Erythroblast (primary cell): ENCODE data around the gene SLC35F4.
"Not testable (repeated sequence)": the region's sequence is repeated elsewhere in the genome, so short reads cannot be mapped to it uniquely, and the experiment has no call there.

Source experiments
- DNase-seq, 2 experiments: peaks; one replicate each; lab custom pipeline; 2025; lab: John Stamatoyannopoulos, UW
- GATA1 ChIP-seq: IDR thresholded peaks from 2 replicates; pipeline ENCODE4 v1.6.1; 2011; ENCODE audit warnings: low read depth, mild to moderate bottlenecking, control low read depth, low read length, moderate library complexity
- POLR2A ChIP-seq: IDR thresholded peaks from 2 replicates; pipeline ENCODE4 v1.6.1; 2011; ENCODE audit warnings: mild to moderate bottlenecking, low read length

Gene SLC35F4

GRCh38 chr14:57746563-57746962 lies 119.3 kb downstream of the SLC35F4 start:
- TF ChIP-seq GATA1 (no peak), POLR2A (no peak)
- DNase-seq = no peak

- DNase-seq = no peak
- TF ChIP-seq POLR2A (no peak), GATA1 (no peak)
These were observed 126.4 kb downstream of the SLC35F4 start for GRCh38 chr14:57739516-57739915.

GRCh38 chr14:57737598-57737997 lies 128.3 kb downstream of the SLC35F4 start:
- DNase-seq = no peak
- TF ChIP-seq POLR2A (no peak), GATA1 (no peak)

- TF ChIP-seq POLR2A (no peak), GATA1 (no peak)
- DNase-seq = no peak
These were observed 129.5 kb downstream of the SLC35F4 start for GRCh38 chr14:57736391-57736790.

- TF ChIP-seq GATA1 = no peak
- DNase-seq = no peak
These were observed 130.6 kb downstream of the SLC35F4 start for GRCh38 chr14:57735276-57735675.

GRCh38 chr14:57732463-57733285 lies 133.2 kb downstream of the SLC35F4 start:
- DNase-seq = no peak

GRCh38 chr14:57729208-57730187 lies 136.4 kb downstream of the SLC35F4 start:
- no peak for DNase-seq
- TF ChIP-seq GATA1 (no peak), POLR2A (no peak)

More at GRCh38 chr14:57732463-57733285, 133.2 kb downstream of the SLC35F4 start:
- TF ChIP-seq GATA1 (no peak), POLR2A (no peak)

- DNase-seq = no peak
- TF ChIP-seq POLR2A = no peak
- TF ChIP-seq GATA1 = no peak
These were observed 140.4 kb downstream of the SLC35F4 start for GRCh38 chr14:57725399-57726077.

GRCh38 chr14:57722141-57722540 lies 143.8 kb downstream of the SLC35F4 start:
- not testable (repeated sequence) for DNase-seq

GRCh38 chr14:57714487-57714931 lies 151.4 kb downstream of the SLC35F4 start:
- no peak for DNase-seq
- TF ChIP-seq GATA1 = no peak
- no peak for TF ChIP-seq POLR2A

GRCh38 chr14:57712698-57713097 lies 153.2 kb downstream of the SLC35F4 start:
- no peak for DNase-seq
- TF ChIP-seq POLR2A (no peak), GATA1 (no peak)

GRCh38 chr14:57712102-57712501 lies 153.8 kb downstream of the SLC35F4 start:
- DNase-seq = no peak
- TF ChIP-seq GATA1 (no peak), POLR2A (no peak)

- no peak for TF ChIP-seq GATA1
- no peak for TF ChIP-seq POLR2A
- no peak for DNase-seq
These were observed 156.0 kb downstream of the SLC35F4 start for GRCh38 chr14:57709909-57710308.

GRCh38 chr14:57709086-57709485 lies 156.8 kb downstream of the SLC35F4 start:
- not testable (repeated sequence) for DNase-seq
